Stimulated activated CD8-positive, alpha-beta memory T cell treated with anti-CD3 and anti-CD28 coated beads, Interleukin-2, amount 100 ng/mL, for 48 hours (primary cell): ENCODE data around the gene TINCR.

ENCODE experiments used
- DNase-seq, 2 donors: peaks; one replicate each; pipeline ENCODE4 v3.0.0-alpha.2; 2020; ENCODE audit warnings: low read depth in 2 of 2

Gene TINCR

GRCh38 chr19:5588906-5589676 is 21.3 kb upstream of the TINCR start:
- DNase-seq: no peak

DNA sequence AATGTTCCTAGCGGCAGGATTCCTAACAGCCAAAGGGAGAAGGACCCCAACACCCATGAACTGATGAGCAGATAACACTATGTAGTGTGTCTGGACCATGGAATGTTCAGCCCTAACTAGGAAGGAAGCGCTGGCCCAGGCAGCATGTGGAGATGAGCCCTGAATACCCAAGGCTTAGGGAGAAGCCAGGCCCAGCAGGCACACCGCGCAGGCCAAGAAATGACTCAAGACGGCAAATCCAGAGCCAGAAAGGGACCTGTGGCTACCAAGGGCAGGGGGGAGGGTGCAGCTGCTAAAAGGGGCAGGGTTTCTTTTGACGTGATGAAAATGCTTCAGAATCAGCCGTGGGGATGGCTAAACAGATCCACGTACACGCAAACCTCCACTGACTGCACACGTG is 20.7 kb upstream of the TINCR start:
- no peak for DNase-seq

GRCh38 chr19:5587661-5588060 is 19.9 kb upstream of the TINCR start:
- DNase-seq: no peak

- no peak for DNase-seq
These were observed 19.3 kb upstream of the TINCR start for GRCh38 chr19:5587071-5587455.

DNA sequence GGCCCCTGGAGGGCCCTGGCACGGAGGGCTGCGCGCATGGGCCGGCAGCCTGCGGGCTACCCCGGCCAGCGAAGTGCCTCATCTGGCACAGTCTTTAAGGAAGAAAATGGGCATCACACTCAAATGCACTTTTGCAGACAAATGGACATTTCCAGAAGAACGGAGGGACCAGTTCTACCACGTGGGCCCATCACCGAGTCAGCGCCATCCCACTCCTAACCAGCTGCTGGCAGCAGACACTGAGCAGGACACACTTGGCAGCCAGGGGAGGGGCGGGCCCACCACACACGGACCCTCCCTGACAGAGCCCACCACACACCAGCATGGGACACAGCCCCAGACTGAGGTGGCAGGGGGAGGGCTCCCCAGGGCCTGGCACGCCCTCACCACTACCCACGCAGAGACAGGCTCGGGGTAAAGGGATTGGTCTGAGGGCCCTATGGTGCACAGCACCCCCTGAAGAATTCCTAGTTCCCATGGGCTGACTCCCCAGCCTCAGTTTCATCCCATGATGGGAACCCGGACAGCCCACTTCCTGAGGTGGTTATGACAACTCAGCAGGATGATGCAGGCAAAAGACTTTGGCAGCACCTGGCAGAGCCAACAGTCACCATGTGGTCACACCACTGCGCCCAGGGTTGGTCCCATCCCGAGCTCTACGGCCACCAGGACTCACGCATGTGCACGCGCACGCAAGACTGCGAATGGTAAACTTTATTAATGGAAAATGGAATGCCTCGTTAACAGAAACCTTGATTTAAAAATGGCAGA is 18.7 kb upstream of the TINCR start:
- DNase-seq: no peak

DNA sequence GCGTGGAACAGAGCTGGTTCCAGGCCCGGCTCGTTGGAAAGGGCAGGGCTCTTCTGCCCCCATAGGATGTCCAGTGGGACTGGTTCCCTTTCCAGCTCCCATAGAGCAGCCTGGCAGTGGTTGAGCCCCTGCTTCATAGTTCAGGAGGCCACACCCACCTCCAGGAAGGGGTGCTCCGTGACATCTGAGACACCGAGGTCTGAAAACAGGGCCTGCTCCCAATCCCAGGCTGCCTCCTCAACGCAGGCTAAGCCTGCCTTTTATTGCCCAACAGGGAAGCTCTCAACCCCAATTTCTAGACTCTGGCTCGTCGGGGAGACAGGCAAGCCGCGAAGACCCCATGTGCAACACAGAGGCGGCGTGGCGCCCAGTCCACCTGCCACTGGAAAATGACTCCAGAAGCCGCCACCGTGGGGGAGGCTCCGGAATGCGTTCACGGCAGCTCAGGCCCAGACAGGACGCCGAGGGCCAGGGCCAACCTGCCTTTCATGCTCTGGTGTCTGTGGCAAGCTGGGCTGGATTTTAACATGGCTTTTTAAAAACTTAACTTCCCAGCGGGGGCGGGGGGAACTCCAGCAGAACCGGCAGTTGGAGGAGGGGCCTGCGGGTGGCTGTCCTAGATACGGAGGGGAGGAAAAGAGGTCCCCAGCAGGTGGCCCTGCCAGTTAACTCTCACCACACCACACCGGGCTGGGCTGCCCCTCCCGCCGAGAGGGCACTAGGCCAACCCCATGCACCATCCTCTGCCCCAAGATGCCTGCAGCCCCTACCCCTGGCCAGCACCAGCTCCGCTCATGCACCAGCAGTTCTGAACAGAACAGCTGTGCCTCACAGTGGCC is 17.9 kb upstream of the TINCR start:
- peak; percentile 18 to 32 for DNase-seq

DNA sequence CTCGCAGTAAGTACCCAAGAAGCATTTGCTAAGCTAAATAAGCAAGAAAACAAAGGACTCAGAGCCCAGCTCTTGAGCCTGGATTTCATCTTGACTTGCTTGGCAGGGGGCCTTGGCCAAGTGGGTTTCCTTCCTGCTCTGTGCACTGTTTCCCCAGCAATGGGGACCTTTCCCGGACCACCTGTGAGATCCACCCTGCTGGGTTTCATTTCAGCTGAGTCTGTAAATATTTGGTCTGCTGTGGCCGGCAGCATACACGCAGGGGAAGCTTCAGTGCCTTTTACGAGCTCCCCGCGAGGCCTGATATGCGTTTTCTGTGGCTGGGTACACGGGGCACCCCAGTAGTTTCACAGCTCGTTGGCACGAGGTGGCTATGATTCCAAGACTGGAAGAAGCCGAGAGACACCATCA is 12.4 kb upstream of the TINCR start:
- no peak for DNase-seq

DNA sequence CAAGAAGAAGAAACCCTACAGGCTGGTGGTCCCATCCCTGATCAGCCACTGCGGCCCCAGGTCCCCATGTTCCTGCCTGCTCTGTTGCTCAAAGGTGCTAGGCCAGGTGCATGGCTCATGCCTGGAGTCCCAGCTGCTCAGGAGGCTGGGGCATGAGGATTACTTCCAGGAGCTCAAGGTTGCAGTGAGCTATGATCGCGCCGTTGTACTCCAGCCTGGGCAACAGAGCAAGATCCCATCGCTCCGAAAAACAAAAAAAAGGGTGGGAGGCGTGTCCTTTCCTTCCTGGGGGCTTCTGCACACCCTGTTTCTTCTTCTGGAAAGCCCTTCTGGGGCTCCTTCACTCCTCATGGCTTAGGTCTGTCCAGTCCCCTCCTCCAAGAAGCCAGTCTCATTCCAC is 11.9 kb upstream of the TINCR start:
- DNase-seq: no peak

DNA sequence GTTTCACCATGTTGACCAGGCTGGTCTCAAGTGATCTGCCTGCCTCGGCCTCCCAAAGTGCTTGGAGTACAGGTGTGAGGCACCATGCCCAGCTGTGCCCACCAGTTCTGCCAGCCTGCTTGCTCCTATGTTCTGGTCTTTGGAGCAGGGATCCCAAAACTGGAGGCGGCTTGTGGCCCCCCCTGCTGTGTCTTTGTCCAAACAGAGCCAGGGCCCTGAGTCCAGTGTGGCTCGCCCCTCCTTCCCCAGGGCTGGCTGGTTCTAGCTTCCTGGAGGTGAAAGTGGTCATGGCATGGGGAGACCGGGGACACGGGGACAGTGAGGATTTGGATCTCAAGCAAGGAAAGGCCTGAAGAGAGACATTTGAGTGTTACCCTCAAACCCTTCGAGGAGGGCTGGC is 11.5 kb upstream of the TINCR start:
- no peak for DNase-seq

- peak; percentile 50 to 62 for DNase-seq
These were observed 10.5 kb upstream of the TINCR start for GRCh38 chr19:5578097-5578846.

DNA sequence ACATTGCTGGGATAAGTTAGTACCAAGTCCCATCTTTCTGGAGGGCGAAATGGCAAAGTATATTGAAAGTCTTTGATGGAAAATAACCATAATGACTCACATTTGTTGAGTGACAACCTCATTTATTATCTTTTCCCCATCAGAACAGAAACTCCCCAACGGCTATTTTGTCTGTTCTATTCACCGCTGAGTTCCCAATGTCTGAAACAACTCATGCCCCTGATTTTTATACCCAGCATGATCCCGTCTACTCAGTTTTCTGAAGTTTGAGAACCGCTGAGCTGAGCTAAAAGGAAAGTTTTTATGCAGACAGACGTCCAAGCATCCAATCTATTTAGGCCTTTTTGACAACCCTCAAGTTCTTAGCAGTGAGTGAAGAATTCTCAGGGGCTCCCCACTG is 7.8 kb upstream of the TINCR start:
- no peak for DNase-seq

DNA sequence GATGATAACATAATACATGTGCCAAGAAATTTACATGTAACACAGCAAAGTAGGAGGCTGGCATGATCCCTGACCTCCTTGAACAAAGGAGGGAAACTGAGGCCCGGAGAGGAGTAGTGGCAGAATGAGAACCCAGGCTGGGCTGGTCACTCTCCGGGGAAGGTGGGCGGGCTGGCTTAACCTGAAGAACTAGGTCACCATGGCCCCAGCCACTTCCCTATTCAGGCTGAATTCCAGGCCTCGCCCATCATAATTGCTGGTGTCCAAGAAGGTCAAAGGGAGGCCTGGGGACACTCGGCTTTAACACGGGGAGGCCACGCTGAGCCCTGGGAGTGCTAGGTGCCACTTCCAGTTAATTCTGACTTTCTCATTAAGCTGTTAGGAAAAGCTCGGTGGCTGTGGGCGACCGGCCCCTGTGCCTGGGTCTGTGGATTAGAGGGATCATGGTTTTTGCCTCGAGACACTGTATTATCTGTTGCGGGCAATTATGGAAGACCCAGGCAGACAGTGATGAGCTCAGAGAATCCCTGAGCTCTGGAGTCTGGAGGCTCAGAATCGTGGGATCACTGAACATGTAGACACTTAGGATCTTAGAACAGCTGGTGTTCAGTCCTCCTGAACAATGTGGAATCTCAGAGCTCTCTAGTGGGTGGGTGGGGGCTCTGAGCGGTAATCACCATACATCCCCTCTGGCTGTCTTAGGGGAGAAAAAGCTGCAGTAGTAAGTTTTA is 5.0 kb upstream of the TINCR start:
- no peak for DNase-seq

- DNase-seq: no peak
These were observed 4.0 kb upstream of the TINCR start for GRCh38 chr19:5571777-5572176.

GRCh38 chr19:5567970-5568407 is 236 bp upstream of the TINCR start:
- DNase-seq: no peak

GRCh38 chr19:5564930-5565329 is 2.8 kb downstream of the TINCR start:
- DNase-seq: no peak

GRCh38 chr19:5563935-5564612 is 3.7 kb downstream of the TINCR start:
- DNase-seq: no peak

DNA sequence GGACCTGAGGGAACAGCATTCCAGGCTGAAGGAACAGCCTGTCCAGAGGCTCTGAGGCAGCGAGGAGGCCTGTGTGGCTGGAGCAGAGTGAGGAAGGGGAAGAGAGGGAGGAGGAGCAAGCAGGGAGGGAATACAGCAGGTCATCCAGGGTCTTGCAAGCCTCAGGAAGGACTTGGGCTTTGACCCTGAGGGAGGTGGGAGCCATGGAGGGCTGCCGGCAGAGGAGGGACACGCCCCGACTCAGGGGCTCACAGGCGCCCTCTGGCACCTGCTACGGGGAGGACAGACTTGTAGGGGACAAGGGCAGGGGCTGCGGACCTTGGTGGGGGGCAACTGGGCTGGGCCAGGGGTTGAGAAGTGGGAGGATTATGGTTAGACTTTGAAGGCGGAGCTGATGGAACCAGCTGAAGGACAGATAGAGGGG is 4.7 kb downstream of the TINCR start:
- no peak for DNase-seq

GRCh38 chr19:5562280-5562679 is 5.5 kb downstream of the TINCR start:
- DNase-seq: no peak

DNA sequence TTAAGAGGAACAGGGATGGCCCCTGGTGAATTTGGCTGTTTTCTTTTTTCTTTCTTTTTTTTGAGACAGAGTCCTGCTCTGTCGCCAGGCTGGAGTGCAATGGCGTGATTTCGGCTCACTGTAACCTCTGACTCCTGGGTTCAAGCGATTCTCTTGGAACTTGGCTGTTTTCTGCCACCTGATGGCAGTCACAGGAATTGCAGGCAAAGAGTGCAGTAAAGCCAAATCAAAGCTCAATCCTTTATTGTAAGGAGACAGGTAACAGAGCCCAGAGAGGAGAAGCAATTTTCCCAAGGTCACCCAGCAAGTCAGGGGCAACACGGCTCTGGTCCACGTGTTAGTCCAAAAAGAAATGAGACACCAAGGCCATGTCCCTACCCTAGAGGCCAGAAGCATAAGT is 6.2 kb downstream of the TINCR start:
- no peak for DNase-seq

DNA sequence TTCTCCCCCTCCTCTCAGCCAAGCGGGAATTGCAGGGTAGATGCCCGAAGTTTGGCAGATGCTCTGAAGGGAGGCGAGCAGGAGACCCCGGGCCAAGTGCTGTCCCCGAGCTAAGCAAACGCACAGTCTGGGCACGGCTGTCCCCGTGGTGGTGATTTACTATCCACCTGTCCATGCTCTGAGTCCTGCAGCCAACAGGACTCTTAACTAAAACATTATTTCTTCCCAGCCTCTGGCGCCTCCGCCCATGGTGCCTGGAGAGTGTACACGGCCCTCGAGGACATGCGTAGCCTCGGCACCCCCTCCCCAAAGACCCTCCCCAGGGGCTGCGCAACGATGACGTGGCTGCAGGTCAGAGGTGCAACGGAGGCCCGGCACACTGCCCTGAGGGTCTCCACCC is 7.6 kb downstream of the TINCR start:
- DNase-seq: no peak

- DNase-seq: no peak
These were observed 8.0 kb downstream of the TINCR start for GRCh38 chr19:5559804-5560133.
